C4-2B (cell line): ENCODE data around the gene OLFML2A.

Experiments used
- ZFX ChIP-seq: fragments of 450-650 bp; IDR thresholded peaks from 2 replicates; pipeline ENCODE4 v1.6.1; 2017
- TF ChIP-seq, protein P1 (sequence below): fragments of 450-650 bp; conservative IDR thresholded peaks from 2 replicates; pipeline ENCODE4 v1.5.1; 2017; ENCODE audit warnings: mild to moderate bottlenecking

DNA sequence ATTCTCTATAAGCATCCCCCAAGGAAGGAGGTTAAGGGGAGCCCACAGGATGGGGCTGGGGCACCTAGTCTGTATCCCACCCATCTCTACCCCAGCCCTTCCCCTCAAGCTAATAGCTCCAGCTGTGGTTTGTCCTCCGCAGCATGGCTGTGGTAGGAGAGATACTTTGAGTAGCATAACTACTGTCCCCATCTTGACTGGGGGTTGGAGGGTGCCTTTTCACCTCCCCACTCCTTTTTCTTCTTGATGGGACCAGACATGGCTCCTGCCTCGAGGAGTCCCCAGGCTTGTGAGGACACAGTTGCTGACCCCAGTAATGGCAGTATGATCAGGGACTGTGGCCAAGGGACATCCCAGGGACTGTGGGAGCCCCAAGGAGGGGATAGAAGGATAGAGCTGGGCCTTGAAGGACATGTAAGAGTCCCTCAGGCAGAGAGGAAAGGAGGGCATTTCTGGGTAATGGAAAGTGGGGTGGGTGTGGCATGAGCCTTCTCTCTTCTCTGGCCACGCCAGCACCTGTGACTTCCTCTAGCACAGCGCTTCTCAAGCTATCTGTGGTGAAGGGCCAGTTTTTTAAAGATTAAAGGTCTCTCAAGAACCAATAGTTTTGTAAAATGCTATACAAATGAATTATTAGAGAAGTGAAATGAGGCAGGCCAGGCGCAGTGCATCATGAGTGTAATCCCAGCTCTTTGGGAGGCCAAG is 14.0 kb downstream of the OLFML2A start:
- TF ChIP-seq, protein P1, sequence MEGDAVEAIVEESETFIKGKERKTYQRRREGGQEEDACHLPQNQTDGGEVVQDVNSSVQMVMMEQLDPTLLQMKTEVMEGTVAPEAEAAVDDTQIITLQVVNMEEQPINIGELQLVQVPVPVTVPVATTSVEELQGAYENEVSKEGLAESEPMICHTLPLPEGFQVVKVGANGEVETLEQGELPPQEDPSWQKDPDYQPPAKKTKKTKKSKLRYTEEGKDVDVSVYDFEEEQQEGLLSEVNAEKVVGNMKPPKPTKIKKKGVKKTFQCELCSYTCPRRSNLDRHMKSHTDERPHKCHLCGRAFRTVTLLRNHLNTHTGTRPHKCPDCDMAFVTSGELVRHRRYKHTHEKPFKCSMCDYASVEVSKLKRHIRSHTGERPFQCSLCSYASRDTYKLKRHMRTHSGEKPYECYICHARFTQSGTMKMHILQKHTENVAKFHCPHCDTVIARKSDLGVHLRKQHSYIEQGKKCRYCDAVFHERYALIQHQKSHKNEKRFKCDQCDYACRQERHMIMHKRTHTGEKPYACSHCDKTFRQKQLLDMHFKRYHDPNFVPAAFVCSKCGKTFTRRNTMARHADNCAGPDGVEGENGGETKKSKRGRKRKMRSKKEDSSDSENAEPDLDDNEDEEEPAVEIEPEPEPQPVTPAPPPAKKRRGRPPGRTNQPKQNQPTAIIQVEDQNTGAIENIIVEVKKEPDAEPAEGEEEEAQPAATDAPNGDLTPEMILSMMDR, result no peak
- TF ChIP-seq ZFX, result no peak
